Erythroblast (primary cell): ENCODE data around the gene LIF.

ENCODE experiments used
- GATA1 ChIP-seq: IDR thresholded peaks from 2 replicates; pipeline ENCODE4 v1.6.1; 2011; ENCODE audit warnings: low read depth, mild to moderate bottlenecking, control low read depth, low read length, moderate library complexity
- POLR2A ChIP-seq: IDR thresholded peaks from 2 replicates; pipeline ENCODE4 v1.6.1; 2011; ENCODE audit warnings: mild to moderate bottlenecking, low read length

DNA sequence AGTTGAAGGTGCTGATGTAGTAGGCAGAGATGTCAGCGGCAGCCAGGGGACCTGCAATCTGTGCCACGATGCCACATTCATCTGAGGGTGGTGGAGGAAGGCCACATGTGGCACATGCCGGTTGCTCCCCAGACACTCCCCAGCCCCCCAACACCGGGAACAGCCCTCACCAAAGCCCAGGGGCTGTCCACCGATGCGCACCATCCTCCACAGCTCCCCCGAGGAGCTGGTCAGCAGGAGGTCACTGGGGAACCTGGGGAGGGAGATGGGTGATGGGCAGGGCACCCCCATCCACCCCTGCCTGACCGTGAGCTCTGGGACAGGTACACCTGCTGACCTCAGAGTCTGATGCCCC, 39.3 kb upstream of the LIF start:
- TF ChIP-seq POLR2A (no peak), GATA1 (no peak)
